PFSK-1 (cell line): Measurements from ENCODE around the gene CABP5. TPM values are rescaled to one million over a fixed set of nuclear protein-coding genes. Genes with fewer than 3 reads are reported as not detected.

Experiments used
- FOXP2 ChIP-seq: optimal IDR thresholded peaks from 2 replicates; pipeline ENCODE3; 2011; ENCODE audit warnings: borderline replicate concordance, control low read depth, inconsistent platforms; ENCODE audit not compliant: insufficient read depth; ENCODE audit errors: extremely low read length, extremely low read depth
- POLR2AphosphoS5 ChIP-seq: IDR thresholded peaks from 2 replicates; pipeline ENCODE4 v1.6.1; 2012; ENCODE audit warnings: low read depth, mild to moderate bottlenecking, control low read depth, low read length, moderate library complexity
- SIN3A ChIP-seq: IDR thresholded peaks from 2 replicates; pipeline ENCODE4 v1.6.1; 2012; ENCODE audit warnings: mild to moderate bottlenecking, low read length, moderate library complexity, borderline replicate concordance; ENCODE audit not compliant: insufficient read depth
- TAF1 ChIP-seq: IDR thresholded peaks from 2 replicates; pipeline ENCODE4 v1.6.1; 2012; ENCODE audit warnings: low read length, control low read depth, borderline replicate concordance; ENCODE audit not compliant: insufficient read depth
- polyA plus RNA-seq: library from polyadenylated mRNA; unstranded; fragments of >200 nt; gene quantifications from one replicate; pipeline ENCODE4 v1.2.1, GENCODE V29; 2012; ENCODE audit warnings: low read depth, missing spikeins; ENCODE audit not compliant: insufficient read length
- TF ChIP-seq, protein P1 (sequence below), 2 experiments: IDR thresholded peaks; 2 replicates each; pipeline versions ENCODE4 v1.6.1 to v1.8.0; 2011 to 2012; ENCODE audit warnings: low read depth in 2 of 2, low read length in 2 of 2, control low read depth in 1 of 2, inconsistent platforms in 1 of 2, mild to moderate bottlenecking in 1 of 2, moderate library complexity in 1 of 2; ENCODE audit not compliant: insufficient read depth in 1 of 2

Gene CABP5
- polyA plus RNA-seq: not detected

DNA sequence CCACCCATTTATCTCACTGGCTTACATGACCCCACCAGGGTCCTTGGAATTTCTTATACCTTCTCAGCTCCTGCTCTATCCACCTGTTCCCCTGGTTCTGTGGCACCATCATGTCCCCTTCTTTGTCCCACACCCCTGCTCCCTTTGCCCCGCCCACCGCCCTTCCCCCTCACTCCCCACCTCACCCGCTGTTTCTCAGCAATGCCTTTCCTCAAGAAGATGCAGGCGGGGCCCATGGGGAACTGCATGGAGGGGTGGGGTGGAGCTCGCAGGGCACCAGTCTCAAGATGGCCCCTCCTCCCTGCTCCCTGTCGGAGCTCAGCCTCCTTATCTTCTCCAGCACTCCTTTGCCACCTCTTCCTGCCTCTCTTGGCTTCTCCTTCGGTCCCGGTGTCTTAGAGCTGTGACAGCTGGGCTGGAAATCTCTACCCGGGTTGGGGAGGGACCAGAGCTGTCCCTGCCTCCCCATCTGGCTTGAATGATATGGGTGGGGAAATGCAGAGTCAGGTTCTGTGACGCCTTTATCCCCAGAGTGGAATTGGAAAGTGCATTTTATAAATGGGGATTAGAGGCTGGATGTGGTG, at the start of gene CABP5:
Gene CABP5 (minus strand): TSS at position 405 of the 584 bp plus-strand sequence. CDS start 157 bp downstream, at position 248.
- TF ChIP-seq, protein P1, sequence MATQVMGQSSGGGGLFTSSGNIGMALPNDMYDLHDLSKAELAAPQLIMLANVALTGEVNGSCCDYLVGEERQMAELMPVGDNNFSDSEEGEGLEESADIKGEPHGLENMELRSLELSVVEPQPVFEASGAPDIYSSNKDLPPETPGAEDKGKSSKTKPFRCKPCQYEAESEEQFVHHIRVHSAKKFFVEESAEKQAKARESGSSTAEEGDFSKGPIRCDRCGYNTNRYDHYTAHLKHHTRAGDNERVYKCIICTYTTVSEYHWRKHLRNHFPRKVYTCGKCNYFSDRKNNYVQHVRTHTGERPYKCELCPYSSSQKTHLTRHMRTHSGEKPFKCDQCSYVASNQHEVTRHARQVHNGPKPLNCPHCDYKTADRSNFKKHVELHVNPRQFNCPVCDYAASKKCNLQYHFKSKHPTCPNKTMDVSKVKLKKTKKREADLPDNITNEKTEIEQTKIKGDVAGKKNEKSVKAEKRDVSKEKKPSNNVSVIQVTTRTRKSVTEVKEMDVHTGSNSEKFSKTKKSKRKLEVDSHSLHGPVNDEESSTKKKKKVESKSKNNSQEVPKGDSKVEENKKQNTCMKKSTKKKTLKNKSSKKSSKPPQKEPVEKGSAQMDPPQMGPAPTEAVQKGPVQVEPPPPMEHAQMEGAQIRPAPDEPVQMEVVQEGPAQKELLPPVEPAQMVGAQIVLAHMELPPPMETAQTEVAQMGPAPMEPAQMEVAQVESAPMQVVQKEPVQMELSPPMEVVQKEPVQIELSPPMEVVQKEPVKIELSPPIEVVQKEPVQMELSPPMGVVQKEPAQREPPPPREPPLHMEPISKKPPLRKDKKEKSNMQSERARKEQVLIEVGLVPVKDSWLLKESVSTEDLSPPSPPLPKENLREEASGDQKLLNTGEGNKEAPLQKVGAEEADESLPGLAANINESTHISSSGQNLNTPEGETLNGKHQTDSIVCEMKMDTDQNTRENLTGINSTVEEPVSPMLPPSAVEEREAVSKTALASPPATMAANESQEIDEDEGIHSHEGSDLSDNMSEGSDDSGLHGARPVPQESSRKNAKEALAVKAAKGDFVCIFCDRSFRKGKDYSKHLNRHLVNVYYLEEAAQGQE (IDR thresholded peaks at IDR 0.05; ENCODE audit: insufficient read depth in 1 of 2, low read depth in 2 of 2, low read length in 2 of 2): no peak
- TF ChIP-seq FOXP2: no peak
- no peak for TF ChIP-seq POLR2AphosphoS5
- TF ChIP-seq SIN3A: no peak
- no peak for TF ChIP-seq TAF1

DNA sequence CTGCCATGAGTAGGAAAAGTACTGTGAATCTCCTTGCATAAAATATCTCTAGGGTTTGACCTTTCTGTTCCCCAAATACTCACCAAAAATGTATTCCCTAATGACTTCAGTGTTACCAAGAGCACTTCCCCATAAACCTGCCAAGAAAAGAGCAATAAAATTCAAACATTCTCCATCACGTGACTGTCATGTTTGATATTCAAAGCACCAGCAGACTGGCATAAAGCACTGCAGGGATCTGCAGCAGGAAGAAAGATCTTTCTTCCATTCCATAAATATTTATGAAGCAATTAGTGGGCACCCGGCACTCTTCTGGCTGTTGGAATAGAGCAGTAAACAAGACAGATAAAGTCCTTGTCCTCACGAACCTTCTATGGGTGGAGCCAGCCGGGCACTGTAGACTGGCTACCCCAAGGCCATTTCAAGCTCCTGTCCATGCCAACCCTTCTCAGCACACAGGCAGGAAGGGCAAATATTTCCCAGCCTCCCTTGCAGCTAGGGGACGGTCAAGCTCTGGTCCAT, 46.5 kb upstream of the CABP5 start:
- TF ChIP-seq POLR2AphosphoS5 (no peak), SIN3A (no peak), TAF1 (no peak), FOXP2 (no peak)
- TF ChIP-seq, protein P1 (IDR thresholded peaks at IDR 0.05; ENCODE audit: insufficient read depth in 1 of 2, low read depth in 2 of 2, low read length in 2 of 2): no peak

DNA sequence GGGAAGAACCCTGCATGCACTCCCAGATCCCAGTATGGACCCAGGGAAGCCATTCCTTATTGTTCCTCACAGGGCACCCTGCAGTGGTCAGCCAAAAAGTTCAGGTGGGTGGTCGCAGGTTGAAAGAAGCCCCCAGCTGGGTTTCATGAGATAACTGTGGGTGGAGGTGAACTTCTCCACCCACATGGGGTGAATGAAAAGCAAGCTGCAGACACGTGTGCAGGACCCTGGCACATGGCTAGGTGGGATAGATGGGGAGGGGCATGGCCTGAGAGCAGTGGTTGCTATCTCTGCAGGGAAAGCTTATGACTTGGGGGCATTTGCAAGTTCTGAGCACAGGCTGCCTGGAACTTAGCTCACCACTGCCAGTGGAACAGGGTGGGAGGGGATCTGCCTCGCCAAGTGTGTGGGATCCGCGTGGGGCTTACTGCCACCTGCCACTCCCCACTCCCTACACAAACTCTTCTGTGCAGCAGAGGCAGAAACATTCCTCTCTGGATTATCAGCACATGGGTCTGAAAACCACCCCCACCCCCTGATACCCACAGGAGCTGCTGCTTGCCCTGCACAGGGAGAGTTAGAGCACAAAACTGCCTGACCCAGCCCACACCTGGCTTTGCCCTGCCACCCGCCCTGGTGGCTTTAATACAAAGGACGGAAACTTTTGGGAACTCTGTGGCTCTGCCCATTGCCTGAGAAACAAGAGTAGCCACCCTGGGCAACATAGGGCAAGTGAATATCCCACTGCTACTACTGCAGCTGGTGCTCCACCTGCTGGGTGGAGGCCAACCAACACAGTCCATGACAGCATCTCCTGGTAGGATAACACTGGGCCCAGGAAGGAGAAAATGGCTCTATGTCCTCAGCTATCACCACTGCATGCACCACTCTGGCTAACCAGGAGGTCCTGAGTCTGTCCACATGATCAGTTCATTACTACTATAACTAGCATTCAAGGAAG, 42.3 kb upstream of the CABP5 start:
- TF ChIP-seq POLR2AphosphoS5 (no peak), FOXP2 (no peak), SIN3A (no peak), TAF1 (no peak)
- TF ChIP-seq, protein P1 (IDR thresholded peaks at IDR 0.05; ENCODE audit: insufficient read depth in 1 of 2, low read depth in 2 of 2, low read length in 2 of 2): no peak

DNA sequence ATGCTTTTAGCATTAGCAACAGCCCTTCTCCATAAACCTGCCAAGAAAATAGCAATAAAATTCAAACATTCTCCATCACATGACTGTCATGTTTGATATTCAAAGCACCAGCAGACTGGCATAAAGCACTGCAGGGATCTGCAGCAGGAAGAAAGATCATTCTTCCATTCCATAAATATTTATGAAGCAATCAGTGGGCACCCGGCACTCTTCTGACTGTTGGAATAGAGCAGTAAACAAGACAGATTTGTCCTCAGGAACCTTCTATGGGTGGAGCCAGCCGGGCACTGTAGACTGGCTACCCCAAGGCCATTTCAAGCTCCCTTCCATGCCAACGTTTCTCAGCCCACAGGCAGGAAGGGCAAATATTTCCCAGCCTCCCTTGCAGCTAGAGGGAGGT, 41.2 kb upstream of the CABP5 start:
- no peak for TF ChIP-seq FOXP2
- TF ChIP-seq POLR2AphosphoS5: no peak
- TF ChIP-seq SIN3A: no peak
- TF ChIP-seq, protein P1 (IDR thresholded peaks at IDR 0.05; ENCODE audit: insufficient read depth in 1 of 2, low read depth in 2 of 2, low read length in 2 of 2): no peak
- TF ChIP-seq TAF1: no peak
